ENCODE data around the gene CNPY1.

CNPY1 gene

GRCh38 chr7:155489862-155490696, 56.3 kb downstream of the CNPY1 start:
- DNase-seq (ENCODE audit: low read depth in 2 of 2), result no peak

GRCh38 chr7:155489158-155489840, 57.1 kb downstream of the CNPY1 start:
- DNase-seq (ENCODE audit: low read depth in 2 of 2), result no peak

- DNase-seq (ENCODE audit: low read depth in 2 of 2), result no peak
Observed at GRCh38 chr7:155488483-155489127, 57.8 kb downstream of the CNPY1 start.

GRCh38 chr7:155487509-155488482, 58.6 kb downstream of the CNPY1 start:
- DNase-seq (ENCODE audit: low read depth in 2 of 2), result no peak

GRCh38 chr7:155486783-155487508, 59.4 kb downstream of the CNPY1 start:
- DNase-seq (ENCODE audit: low read depth in 2 of 2), result no peak

DNA sequence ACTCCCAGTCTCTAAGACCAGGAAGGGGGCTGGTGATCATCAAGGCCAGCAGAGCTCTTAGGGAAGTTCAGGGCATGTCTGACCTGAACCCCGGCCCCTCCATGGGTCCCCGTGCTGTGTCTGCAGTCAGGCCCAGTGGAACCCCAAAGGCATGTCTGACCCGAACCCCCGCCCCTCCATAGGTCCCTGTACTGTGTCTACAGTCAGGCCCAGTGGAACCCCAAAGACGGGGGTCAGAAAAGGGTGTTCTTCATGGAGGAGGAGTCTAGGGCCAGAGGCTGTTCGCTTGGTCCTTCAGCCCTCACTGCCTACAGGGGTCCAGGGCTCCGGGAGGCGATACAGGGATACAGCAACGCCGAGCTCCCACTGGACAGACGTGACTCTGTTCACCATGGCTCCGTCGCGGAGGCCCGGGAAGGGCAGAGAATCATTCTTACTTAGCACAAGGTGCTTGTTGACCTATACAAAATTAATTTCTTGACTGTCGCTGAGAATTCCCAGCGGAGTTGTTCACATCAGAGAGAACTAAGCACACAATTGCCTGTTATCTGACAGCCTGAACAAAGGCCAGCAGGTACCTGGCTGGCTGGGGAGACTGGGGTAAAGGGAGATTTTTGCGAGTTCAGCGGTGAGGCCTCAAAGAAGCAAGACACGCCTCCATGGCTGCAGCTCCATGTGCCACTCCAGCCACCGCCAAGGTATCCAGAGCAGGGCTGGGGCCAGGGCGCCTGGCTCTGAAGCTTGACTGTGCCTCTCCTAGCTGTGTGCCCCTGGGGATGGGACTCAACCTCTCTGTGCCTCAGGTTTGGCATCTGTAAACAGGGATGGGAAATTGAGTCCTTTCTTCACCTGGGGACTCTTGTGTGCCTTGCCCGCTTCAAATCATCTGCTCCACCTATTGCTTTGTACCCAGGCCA, 61.6 kb downstream of the CNPY1 start:
- no peak for DNase-seq (ENCODE audit: low read depth in 2 of 2)

- DNase-seq (ENCODE audit: low read depth in 2 of 2), result no peak
Observed at GRCh38 chr7:155483868-155484325, 62.5 kb downstream of the CNPY1 start.

- DNase-seq (ENCODE audit: low read depth in 2 of 2), result no peak
Observed at GRCh38 chr7:155483245-155483644, 63.1 kb downstream of the CNPY1 start.

DNA sequence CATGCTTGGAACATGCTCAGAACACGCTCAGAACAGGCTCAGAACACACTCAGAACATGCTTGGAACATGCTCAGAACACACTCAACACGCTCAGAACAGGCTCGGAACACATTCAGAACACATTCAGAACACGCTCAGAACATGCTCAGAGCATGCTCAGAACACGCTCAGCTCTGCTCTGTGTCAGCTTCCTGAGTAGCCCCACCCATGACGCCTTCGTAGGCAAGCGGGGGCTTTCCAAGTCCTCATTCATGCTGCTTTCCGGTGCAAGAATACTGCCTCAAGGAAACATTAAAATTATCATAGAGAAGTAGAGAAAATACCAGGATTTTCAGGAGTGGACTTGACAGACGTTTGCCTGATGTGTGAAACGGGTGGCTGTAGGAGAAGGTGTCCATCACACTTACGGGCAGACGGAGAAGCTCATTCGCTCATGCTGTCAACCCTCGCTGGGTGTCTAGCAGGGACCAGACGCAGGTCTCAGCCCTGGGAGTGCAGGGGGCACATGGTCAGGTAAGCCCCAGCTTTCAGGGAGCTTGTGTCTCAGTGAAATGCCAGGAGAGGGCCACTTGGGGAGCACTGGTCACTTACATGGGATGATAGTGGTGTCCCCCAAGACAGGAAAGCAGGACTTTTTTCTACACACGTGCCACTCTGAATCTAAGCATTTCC, 63.7 kb downstream of the CNPY1 start:
- no peak for DNase-seq (ENCODE audit: low read depth in 2 of 2)

GRCh38 chr7:155481764-155482163, 64.6 kb downstream of the CNPY1 start:
- DNase-seq (ENCODE audit: low read depth in 2 of 2), result no peak

- no peak for DNase-seq (ENCODE audit: low read depth in 2 of 2)
Observed at GRCh38 chr7:155477476-155477875, 68.9 kb downstream of the CNPY1 start.

DNA sequence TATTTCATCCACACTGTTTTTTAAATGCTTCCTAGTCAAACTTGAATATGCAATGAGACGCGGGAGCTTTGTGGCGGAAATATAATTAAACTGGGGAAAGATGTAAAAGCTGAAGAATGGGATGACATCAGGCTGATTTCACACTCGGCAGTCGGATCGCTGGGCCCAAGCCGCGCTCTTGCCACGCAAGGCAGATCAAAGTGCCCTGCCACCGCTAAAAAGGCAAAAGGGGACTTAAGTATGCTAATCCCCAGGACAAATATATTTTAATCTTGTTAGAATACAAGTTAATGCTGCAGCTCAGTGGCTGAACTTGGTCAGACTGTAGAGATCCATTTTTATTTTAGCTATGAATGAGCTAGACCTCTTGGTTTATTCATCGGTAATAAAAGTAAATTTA, 74.6 kb downstream of the CNPY1 start:
- no peak for DNase-seq (ENCODE audit: low read depth in 2 of 2)

- no peak for DNase-seq (ENCODE audit: low read depth in 2 of 2)
Observed at GRCh38 chr7:155470686-155471638, 75.4 kb downstream of the CNPY1 start.

DNA sequence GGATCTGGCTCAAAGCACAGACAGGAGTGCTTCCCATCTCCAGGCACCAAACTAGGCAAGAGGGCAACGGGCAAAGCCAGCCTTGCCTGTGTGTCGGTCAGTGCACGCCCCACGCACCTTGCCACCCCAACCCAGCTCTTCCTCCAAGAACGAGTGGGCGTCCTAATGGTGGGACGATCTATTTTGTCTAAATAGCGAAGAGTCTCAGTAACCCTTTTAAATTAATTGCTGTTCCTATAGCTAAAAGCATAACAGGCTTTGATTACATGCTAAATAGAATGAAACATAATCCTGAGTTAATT, 76.2 kb downstream of the CNPY1 start:
- DNase-seq (ENCODE audit: low read depth in 2 of 2), result no peak

DNA sequence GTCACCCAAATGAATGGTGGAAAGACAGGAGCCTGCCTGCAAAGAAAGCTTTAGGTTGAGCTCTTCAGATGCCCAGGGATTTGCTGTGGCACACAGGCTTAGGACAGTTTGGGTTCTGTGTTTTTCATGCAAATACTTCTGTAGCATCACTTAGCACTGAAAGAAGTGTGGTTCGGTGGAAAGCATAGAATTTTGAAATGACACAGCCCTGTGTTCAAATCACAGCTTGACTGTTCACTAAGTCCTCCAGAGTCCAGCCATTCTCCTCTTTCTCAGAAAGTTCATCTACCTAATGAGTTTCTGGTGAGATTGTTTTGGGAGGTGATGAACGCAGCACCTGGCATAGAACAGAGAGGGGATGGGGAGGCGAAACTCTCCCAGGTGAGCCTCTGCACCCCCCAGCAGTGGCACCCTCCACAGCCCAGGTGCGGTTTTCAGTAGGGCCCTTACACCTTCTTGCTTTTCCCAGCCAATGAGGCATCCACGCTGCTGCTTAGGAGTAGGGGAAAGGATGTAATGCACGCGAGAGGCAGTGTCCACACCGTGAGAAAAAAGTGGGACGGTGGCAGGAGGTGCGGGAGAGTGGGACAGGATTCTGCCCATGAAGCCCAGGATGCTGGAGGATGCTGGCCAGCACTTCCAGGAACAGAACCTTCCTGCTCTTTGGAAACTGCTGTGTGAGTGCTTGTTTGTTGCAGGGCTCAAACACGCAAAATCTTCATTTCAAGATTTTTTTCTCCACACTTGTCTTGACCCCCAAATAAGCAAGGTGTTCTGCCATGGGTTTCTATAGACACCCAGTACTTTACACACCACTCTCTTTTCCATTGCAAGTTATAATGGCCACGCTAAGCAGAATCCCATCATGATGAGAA, 76.8 kb downstream of the CNPY1 start:
- no peak for DNase-seq (ENCODE audit: low read depth in 2 of 2)

- no peak for DNase-seq (ENCODE audit: low read depth in 2 of 2)
Observed at GRCh38 chr7:155468785-155469148, 77.6 kb downstream of the CNPY1 start.
